ENCODE results near the gene TIMM8B. TPM values are rescaled to one million over a fixed set of nuclear protein-coding genes. Genes with fewer than 3 reads are reported as not detected.
A peak's percentile ranks its signal among the peaks of the same experiment; 100 is the strongest.

TIMM8B gene
- 48.2 and 64.5 TPM in 2 replicates for total RNA-seq (2014; rRNA removed; shearing (Covaris generic))

- no peaks in the 10 kb centered on the region for H3K27me3 ChIP-seq
- peak within 1 kb of the TSS; percentile 94 for H3K4me3 ChIP-seq
- DNase-seq, result peak; percentile 92 to 96
- peaks cover 7% of the 10 kb centered on the region; the same call in 1 of the 2 replicates for H3K4me1 ChIP-seq
- H3K9me3 ChIP-seq (replicated peaks), result no peaks in the 10 kb centered on the region
- peak within 1 kb of the TSS; percentile 75 for H3K27ac ChIP-seq
- H3K36me3 ChIP-seq, result peaks cover 41% of the 10 kb centered on the region
Observed at GRCh38 chr11:112086422-112087191, at the start of gene TIMM8B, which contains the start of gene SDHD. Gene TIMM8B (minus strand): TSS chr11:112086756. CDS start chr11:112086723, 33 bp downstream. Gene SDHD (plus strand): TSS chr11:112086873. CDS start chr11:112086908, 35 bp downstream.

GRCh38 chr11:112134473-112134872, 47.9 kb upstream of the TIMM8B start:
- Histone ChIP-seq H3K4me3 (no peak overlapping the region), H3K27me3 (no peaks in the 10 kb centered on the region), H3K4me1 (no peaks in the 10 kb centered on the region), H3K27ac (no peak overlapping the region), H3K9me3 (replicated peaks) (no peaks in the 10 kb centered on the region), H3K36me3 (no peaks in the 10 kb centered on the region)
- DNase-seq, result no peak

DNA sequence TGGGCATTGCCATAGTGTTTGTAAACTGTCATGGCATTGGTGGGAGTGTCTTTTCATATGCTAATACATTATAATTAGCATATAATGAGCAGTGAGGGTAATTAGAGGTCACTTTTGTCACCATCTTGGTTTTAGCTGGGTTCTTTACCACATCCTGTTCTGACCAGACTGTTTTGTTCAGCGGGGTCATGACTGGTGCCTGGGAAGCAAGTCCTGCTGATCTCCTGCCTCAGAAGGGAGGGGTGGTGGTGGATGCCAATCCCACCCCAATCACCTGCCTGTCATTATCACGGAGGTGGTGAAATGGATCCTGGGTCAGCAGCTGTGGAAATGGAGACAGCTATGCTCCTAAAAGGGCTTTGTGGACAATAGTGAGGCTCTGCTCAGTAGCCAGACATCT, 46.2 kb upstream of the TIMM8B start:
- Histone ChIP-seq H3K4me1 (peaks cover 4% of the 10 kb centered on the region), H3K27ac (no peak overlapping the region), H3K9me3 (replicated peaks) (no peaks in the 10 kb centered on the region), H3K36me3 (no peaks in the 10 kb centered on the region), H3K27me3 (no peaks in the 10 kb centered on the region), H3K4me3 (no peak overlapping the region)
- peak; percentile 10 to 14 for DNase-seq

DNA sequence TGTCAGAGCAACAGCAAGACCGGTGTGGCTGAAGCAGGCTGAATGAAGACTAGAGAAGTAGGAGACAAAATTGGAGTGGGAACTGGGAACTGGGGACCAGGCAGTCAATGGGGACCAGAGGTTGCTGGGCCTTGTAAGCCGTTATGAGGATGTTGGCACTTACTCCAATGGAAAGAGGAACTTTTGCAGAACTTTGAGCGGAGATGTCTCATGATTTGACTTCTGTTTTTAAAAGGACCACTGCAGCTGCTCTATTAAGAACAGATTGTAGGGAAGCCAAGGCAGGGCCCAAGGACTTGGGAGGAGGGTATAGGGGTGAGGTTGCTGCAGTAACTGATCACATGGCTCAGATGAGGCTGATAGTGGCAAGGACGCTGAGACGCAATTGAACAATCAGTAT, 43.1 kb upstream of the TIMM8B start:
- no peak overlapping the region for H3K27ac ChIP-seq
- no peak for DNase-seq
- H3K4me1 ChIP-seq, result peaks cover 4% of the 10 kb centered on the region

DNA sequence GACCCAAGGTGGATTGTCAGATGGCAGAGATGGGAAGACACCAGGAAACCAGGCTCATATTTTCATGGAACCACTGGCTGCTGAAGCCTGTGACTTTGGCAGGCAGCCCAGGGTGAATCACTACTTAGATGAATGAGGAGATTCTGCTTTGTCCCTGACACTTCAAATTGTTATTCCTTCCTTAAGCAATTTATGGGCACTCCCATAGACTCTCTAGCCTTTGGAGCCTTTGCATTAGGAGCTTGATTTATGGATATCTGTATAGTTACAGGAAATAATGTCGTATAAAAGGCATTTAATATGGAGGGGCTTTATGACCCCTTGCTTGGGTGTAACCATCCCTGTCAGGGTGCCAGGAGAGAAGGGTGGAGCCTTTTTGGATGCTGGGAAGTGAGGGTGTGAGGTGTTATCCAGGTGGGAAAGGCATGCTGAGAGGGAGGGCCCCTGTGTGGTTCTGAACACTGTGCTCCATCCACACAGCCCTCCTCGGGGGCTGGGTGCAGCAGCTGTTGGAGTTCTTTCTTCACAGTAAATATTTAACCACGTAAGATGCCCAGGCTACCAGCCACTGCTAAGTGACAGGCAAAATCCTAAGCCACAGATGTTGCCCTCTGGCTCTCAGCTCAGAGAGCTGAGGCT, 42.0 kb upstream of the TIMM8B start:
- peak; percentile 42 to 49 for DNase-seq
- Histone ChIP-seq H3K4me1 (peaks cover 4% of the 10 kb centered on the region), H3K36me3 (no peaks in the 10 kb centered on the region), H3K27me3 (no peaks in the 10 kb centered on the region), H3K27ac (0 out of 2 replicates have a peak overlapping the region, but pooled peaks have one; percentile 20), H3K9me3 (replicated peaks) (no peaks in the 10 kb centered on the region), H3K4me3 (no peak overlapping the region)

More for the DNA sequence above, 43.1 kb upstream of the TIMM8B start:
- no peak overlapping the region for H3K4me3 ChIP-seq
- H3K27me3 ChIP-seq, result no peaks in the 10 kb centered on the region
- no peaks in the 10 kb centered on the region for H3K9me3 ChIP-seq (replicated peaks)
- no peaks in the 10 kb centered on the region for H3K36me3 ChIP-seq

DNA sequence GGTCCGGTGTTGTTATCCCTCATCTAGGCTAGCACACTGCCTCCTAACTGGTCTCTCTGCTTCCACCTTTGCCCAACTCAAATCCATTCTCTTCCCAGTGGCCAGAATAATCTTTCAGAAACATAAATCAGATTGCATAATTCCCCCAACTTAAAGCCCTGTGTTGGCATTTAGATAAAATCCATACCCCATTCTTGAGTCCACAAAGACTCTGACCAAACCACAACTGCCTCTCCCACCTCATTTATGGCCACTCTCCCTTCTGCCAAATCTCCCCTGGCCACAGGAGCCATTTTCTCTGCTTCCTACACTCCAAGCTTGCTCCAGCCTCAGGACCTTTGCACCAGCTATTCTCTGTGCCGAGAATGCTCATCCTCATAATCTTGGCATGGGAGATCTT, 40.5 kb upstream of the TIMM8B start:
- Histone ChIP-seq H3K9me3 (replicated peaks) (no peaks in the 10 kb centered on the region), H3K36me3 (no peaks in the 10 kb centered on the region), H3K4me3 (no peak overlapping the region), H3K27ac (no peak overlapping the region), H3K4me1 (peaks cover 4% of the 10 kb centered on the region), H3K27me3 (no peaks in the 10 kb centered on the region)
- no peak for DNase-seq

DNA sequence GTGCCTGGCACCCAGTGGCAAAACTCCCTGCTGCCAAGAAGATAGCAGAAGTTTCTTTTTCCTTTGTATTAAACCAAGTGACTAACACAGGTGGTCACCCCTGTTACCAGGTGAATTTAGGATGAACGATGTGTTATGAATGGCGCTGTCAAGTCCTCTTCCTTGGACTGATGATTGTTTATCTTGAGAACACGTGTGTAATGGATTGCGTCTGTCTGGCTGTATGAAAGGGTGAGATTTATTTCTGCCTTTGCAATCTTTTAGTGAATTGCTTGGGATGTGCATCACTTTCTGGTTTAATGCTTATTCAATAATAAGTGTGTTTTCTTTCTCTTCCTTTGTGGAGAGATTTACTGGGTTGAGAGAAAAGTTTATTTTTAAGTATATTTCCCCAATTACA, 36.6 kb upstream of the TIMM8B start:
- Histone ChIP-seq H3K36me3 (no peaks in the 10 kb centered on the region), H3K4me1 (peaks cover 7% of the 10 kb centered on the region; the same call in 1 of the 2 replicates), H3K9me3 (replicated peaks) (no peaks in the 10 kb centered on the region), H3K27ac (no peak overlapping the region), H3K4me3 (no peak overlapping the region), H3K27me3 (no peaks in the 10 kb centered on the region)
- no peak for DNase-seq

GRCh38 chr11:112121981-112122615, 35.5 kb upstream of the TIMM8B start:
- no peak overlapping the region for H3K27ac ChIP-seq
- DNase-seq, result no peak
- no peaks in the 10 kb centered on the region for H3K27me3 ChIP-seq
- no peak overlapping the region for H3K4me3 ChIP-seq
- peaks cover 7% of the 10 kb centered on the region; the same call in 1 of the 2 replicates for H3K4me1 ChIP-seq
- no peaks in the 10 kb centered on the region for H3K36me3 ChIP-seq
- no peaks in the 10 kb centered on the region for H3K9me3 ChIP-seq (replicated peaks)

DNA sequence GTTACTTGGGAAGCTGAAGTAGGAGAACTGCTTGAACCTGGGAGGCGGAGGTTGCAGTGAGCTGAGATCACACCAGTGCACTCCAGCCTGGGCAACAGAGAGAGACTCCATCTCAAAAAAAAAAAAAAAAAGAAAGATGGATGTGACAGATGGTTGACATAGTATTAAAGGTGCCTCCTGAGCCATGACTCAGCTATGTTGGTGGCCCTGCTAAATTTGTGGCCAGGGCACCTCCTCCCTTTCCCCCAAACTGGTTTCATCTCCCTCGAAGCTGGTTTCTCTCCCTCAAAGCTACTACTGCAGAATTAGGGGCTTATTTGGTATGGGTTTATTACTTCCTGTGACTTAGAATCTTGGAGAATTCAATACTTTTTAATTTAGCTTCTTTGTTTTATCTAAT, 31.6 kb upstream of the TIMM8B start:
- Histone ChIP-seq H3K4me3 (no peak overlapping the region), H3K36me3 (no peaks in the 10 kb centered on the region), H3K4me1 (peaks cover 7% of the 10 kb centered on the region; the same call in 1 of the 2 replicates), H3K9me3 (replicated peaks) (no peaks in the 10 kb centered on the region), H3K27ac (no peak overlapping the region), H3K27me3 (no peaks in the 10 kb centered on the region)
- no peak for DNase-seq

DNA sequence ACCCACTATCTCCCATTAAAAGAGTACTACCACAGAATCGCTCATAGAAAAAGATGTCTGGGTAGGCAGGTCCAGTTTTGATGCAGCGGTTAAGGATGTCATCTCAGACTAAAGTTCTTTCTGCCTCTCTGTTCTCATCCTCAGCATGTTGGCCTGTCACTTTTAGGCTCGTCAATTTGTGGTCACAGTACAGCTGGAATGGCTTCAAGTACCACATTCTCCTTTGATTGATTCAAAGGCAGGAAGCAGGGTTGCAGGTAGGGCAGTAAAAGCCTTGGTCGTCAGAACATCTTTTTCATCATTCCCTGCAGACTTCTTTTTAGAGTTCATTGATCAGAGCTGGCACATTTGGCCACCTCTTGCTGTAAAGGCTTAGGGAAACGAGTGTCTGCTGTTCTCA, 28.8 kb upstream of the TIMM8B start:
- no peak overlapping the region for H3K4me3 ChIP-seq
- no peak overlapping the region for H3K27ac ChIP-seq
- no peak for DNase-seq
- H3K36me3 ChIP-seq, result no peaks in the 10 kb centered on the region
- H3K4me1 ChIP-seq, result peaks cover 4% of the 10 kb centered on the region; the same call in 1 of the 2 replicates
- H3K9me3 ChIP-seq (replicated peaks), result no peaks in the 10 kb centered on the region
- H3K27me3 ChIP-seq, result no peaks in the 10 kb centered on the region

DNA sequence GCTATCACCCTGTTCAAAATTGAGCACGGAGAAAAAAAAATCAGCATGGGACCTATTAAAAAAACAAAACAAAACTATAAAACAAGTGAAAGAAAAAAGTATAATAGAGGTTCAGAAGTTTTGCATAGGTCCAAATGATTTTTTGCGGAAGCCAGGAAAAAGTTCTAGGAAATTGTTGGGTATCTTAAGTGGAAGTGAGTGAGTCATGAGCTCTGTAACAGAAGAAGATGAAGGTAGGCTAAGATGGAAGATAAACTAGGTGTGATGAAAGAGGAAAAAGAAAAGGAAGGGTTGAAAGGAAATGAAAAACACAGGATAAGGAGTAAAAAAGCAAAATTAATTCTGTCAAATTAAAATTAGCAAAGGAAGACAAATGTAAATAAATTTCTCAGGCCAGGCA, 27.9 kb upstream of the TIMM8B start:
- no peak overlapping the region for H3K4me3 ChIP-seq
- no peaks in the 10 kb centered on the region for H3K27me3 ChIP-seq
- no peaks in the 10 kb centered on the region for H3K36me3 ChIP-seq
- H3K4me1 ChIP-seq, result no peaks in the 10 kb centered on the region
- H3K27ac ChIP-seq, result no peak overlapping the region
- no peak for DNase-seq
- no peaks in the 10 kb centered on the region for H3K9me3 ChIP-seq (replicated peaks)

DNA sequence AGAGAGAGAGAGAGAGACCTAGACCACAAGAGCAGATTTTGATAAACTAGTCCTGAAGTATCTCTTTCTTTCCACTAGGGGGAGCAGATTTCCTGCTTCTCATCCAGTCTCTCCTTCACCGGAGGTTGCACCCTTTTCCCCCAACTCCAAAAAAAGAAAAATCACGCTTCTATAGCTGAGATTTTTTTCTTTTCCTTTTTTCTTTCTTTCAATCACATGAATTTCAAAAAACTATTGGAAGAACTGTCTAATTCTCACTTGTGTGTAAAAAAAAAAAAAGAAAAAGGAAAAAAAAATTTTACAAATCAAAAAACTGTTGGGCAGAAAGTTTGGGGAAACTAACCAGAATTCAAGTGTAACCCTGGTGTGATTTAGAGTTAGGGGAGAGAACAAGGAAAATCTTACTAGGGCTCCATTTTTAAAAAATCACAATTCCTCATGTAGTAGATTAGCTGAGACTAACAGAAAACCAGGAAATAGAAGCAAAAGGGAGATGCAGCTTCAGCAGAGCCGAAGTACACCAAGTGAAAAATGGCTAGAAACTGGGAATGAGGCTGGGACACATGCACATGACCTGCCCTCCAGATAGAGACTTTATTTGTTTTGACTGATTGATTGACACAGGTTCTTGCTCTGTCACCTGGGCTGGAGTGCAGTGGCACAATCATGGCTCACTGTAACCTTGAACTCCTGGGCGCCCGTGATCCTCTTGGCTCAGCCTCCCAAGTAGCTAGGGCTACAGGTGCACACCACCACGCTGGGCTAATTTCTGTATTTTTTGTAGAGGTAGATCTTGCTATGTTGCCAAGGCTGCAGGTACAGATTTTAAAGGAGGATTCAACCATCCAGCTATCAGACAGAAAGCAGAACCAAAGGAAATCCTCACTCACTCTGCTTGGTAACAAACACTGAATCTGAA, 27.2 kb upstream of the TIMM8B start:
- H3K4me1 ChIP-seq, result no peaks in the 10 kb centered on the region
- H3K36me3 ChIP-seq, result no peaks in the 10 kb centered on the region
- no peaks in the 10 kb centered on the region for H3K27me3 ChIP-seq
- H3K4me3 ChIP-seq, result no peak overlapping the region
- peak in 1 of 2 experiments; percentile 62 for DNase-seq
- H3K9me3 ChIP-seq (replicated peaks), result no peaks in the 10 kb centered on the region
- H3K27ac ChIP-seq, result no peak overlapping the region

- Histone ChIP-seq H3K4me1 (no peaks in the 10 kb centered on the region), H3K36me3 (no peaks in the 10 kb centered on the region)
Observed at GRCh38 chr11:112106070-112106469, 19.5 kb upstream of the TIMM8B start.

GRCh38 chr11:112103446-112103845, 16.9 kb upstream of the TIMM8B start:
- no peaks in the 10 kb centered on the region for H3K4me1 ChIP-seq
- H3K36me3 ChIP-seq, result no peaks in the 10 kb centered on the region
- H3K4me3 ChIP-seq, result no peak overlapping the region
- no peak overlapping the region for H3K27ac ChIP-seq
- H3K9me3 ChIP-seq (replicated peaks), result no peaks in the 10 kb centered on the region
- H3K27me3 ChIP-seq, result no peaks in the 10 kb centered on the region
- no peak for DNase-seq

More at GRCh38 chr11:112106070-112106469, 19.5 kb upstream of the TIMM8B start:
- Histone ChIP-seq H3K9me3 (replicated peaks) (no peaks in the 10 kb centered on the region), H3K27me3 (no peaks in the 10 kb centered on the region), H3K27ac (no peak overlapping the region), H3K4me3 (no peak overlapping the region)
- no peak for DNase-seq

Measured in SJCRH30 (cell line).